CD14-positive monocyte (primary cell): ENCODE results near the gene CCM2. TPM values are rescaled to one million over a fixed set of nuclear protein-coding genes. Genes with fewer than 3 reads are reported as not detected.
A peak's percentile ranks its signal among the peaks of the same experiment; 100 is the strongest.

Experiments used
- DNase-seq, 3 donors: peaks; one replicate each; pipeline ENCODE4 v3.0.0-alpha.2; 2011 to 2022
- H2AFZ ChIP-seq: 2 replicates; pipeline ENCODE4 v1.6.0; 2012; ENCODE audit warnings: mild to moderate bottlenecking, low read depth, low read length, inconsistent platforms; ENCODE audit not compliant: insufficient read depth, poor library complexity, severe bottlenecking
- H3K27ac ChIP-seq, 2 donors: 1 replicate in 1 of 2; 2 replicates in 1 of 2; pipeline ENCODE4 v1.5.1; 2012 to 2013; ENCODE audit warnings: low read length in 2 of 2, control low read depth in 1 of 2, inconsistent platforms in 1 of 2, low read depth in 1 of 2, mild to moderate bottlenecking in 1 of 2
- H3K27me3 ChIP-seq, 2 donors: one replicate each; pipeline versions ENCODE4 v1.6.0 to v1.6.1; 2011 to 2013; ENCODE audit warnings: low read length in 2 of 2; ENCODE audit not compliant: control insufficient read depth in 2 of 2, insufficient read depth in 2 of 2
- H3K36me3 ChIP-seq, 2 donors: replicated peaks in 1 of 2; 1 replicate in 1 of 2; 2 replicates in 1 of 2; pipeline versions ENCODE4 v1.5.1 to v1.6.1; 2012 to 2013; ENCODE audit warnings: low read length in 2 of 2, control low read depth in 1 of 2, inconsistent platforms in 1 of 2, mild to moderate bottlenecking in 1 of 2; ENCODE audit not compliant: insufficient read depth in 2 of 2, control insufficient read depth in 1 of 2
- H3K4me1 ChIP-seq, 2 donors: 1 replicate in 1 of 2; 2 replicates in 1 of 2; pipeline versions ENCODE4 v1.5.1 to v1.6.1; 2012 to 2013; ENCODE audit warnings: low read length in 2 of 2, control low read depth in 1 of 2, inconsistent platforms in 1 of 2, mild to moderate bottlenecking in 1 of 2, moderate library complexity in 1 of 2; ENCODE audit not compliant: insufficient read depth in 2 of 2, control insufficient read depth in 1 of 2
- H3K4me2 ChIP-seq: replicated peaks from 2 replicates; pipeline ENCODE3; 2012; ENCODE audit warnings: low read length, moderate library complexity, mild to moderate bottlenecking; ENCODE audit not compliant: poor library complexity, severe bottlenecking; ENCODE audit errors: extremely low read depth
- H3K4me3 ChIP-seq, 3 experiments: fragments of 200-600 bp in 1 of 3; sonication (generic) in 1 of 3; replicated peaks in 1 of 3; 1 replicate in 2 of 3; 2 replicates in 1 of 3; pipeline ENCODE4 v1.5.1; 2011 to 2013; ENCODE audit warnings: low read length in 3 of 3, mild to moderate bottlenecking in 3 of 3, control low read depth in 2 of 3, low read depth in 2 of 3, inconsistent platforms in 1 of 3, moderate library complexity in 1 of 3
- H3K79me2 ChIP-seq: 2 replicates; pipeline ENCODE4 v1.6.0; 2012; ENCODE audit warnings: mild to moderate bottlenecking, control low read depth, inconsistent platforms, low read length, moderate library complexity; ENCODE audit not compliant: insufficient read depth
- H3K9ac ChIP-seq: 2 replicates; pipeline ENCODE4 v1.6.0; 2017; ENCODE audit warnings: low read length, mild to moderate bottlenecking; ENCODE audit not compliant: insufficient read depth, poor library complexity, severe bottlenecking
- H3K9me3 ChIP-seq, 2 donors: replicated peaks in 1 of 2; 1 replicate in 1 of 2; 2 replicates in 1 of 2; pipeline versions ENCODE4 v1.5.1 to v1.6.1; 2012 to 2013; ENCODE audit warnings: low read length in 2 of 2, control low read depth in 1 of 2; ENCODE audit not compliant: control insufficient read depth in 1 of 2, insufficient read depth in 1 of 2
- H4K20me1 ChIP-seq: 2 replicates; pipeline ENCODE4 v1.6.0; 2012; ENCODE audit warnings: mild to moderate bottlenecking, low read length, control low read depth, moderate library complexity; ENCODE audit not compliant: insufficient read depth
- H3K27ac Mint-ChIP-seq, 7 donors: one replicate each; pipeline ENCODE4 v1.8.0; 2020; ENCODE audit warnings: mild to moderate bottlenecking in 7 of 7, mixed read lengths in 7 of 7, moderate library complexity in 6 of 7, inconsistent platforms in 2 of 7
- H3K27me3 Mint-ChIP-seq, 3 donors: one replicate each; pipeline ENCODE4 v1.8.0; 2021 to 2022; ENCODE audit warnings: low read depth in 3 of 3, mild to moderate bottlenecking in 3 of 3, mixed read lengths in 3 of 3, moderate library complexity in 3 of 3, inconsistent platforms in 1 of 3
- H3K36me3 Mint-ChIP-seq, 2 donors: one replicate each; pipeline ENCODE4 v1.8.0; 2020; ENCODE audit warnings: mixed read lengths in 2 of 2, inconsistent platforms in 1 of 2, mild to moderate bottlenecking in 1 of 2
- H3K4me1 Mint-ChIP-seq: one replicate; pipeline ENCODE4 v1.8.0; 2020; ENCODE audit warnings: mild to moderate bottlenecking, mixed read lengths
- H3K4me3 Mint-ChIP-seq, 2 donors: one replicate each; pipeline ENCODE4 v1.8.0; 2020; ENCODE audit warnings: mild to moderate bottlenecking in 2 of 2, mixed read lengths in 2 of 2, moderate library complexity in 1 of 2
- H3K9me3 Mint-ChIP-seq, 7 donors: one replicate each; pipeline ENCODE4 v1.8.0; 2020 to 2022; ENCODE audit warnings: mixed read lengths in 7 of 7, mild to moderate bottlenecking in 6 of 7, moderate library complexity in 6 of 7, inconsistent platforms in 2 of 7
- CTCF ChIP-seq: fragments of 200-600 bp; IDR thresholded peaks from one replicate; pipeline ENCODE4 v1.8.0; 2022; ENCODE audit warnings: antibody characterized with exemption, mild to moderate bottlenecking
- WGBS: methylation state at CpG from one replicate; pipeline ENCODE4 v1.1.5; 2013; ENCODE audit warnings: missing lambda C conversion rate; ENCODE audit not compliant: insufficient coverage; 5-methylcytosine and 5-hydroxymethylcytosine counted together
- intact Hi-C, 2 donors: fragments of 100-400 bp; cut with micrococcal nuclease; formaldehyde crosslinking; loops; one replicate each; pipeline versions ENCODE4 v1.15.0 to v1.15.1; 2023
- polyA plus RNA-seq, 3 donors: library from polyadenylated mRNA; depleted of rRNA in 1 of 3; unstranded in 2 of 3; stranded (reverse) in 1 of 3; fragments of 300-500 nt in 2 of 3; fragments of >200 nt in 1 of 3; fragmentation: Illumina TruSeq in 2 of 3; gene quantifications; 1 replicate in 2 of 3; 2 replicates in 1 of 3; pipeline ENCODE4 v1.2.3, GENCODE V29; 2012 to 2021

CCM2 gene
- polyA plus RNA-seq, 3 donors = 38.5 to 102 (median 51.4) TPM

DNA sequence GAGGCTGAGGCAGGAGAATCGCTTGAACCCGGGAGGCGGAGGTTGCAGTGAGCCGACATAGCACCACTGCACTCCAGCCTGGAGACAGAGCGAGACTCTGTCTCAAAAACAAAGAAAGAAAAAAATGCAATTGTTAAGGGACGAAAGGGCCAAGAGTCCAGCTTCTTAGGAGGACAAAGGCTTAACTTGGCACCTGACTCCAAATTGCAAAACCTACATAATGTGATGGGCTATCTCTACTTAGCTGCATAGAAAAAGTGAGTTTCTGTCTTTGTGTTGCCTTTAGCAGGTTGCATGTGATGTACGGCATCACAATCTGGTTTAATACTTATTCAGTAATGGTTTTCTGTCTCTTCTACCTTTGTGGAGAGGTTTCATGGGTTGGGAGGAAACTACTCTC lies 12.5 kb upstream of the CCM2 start:
- Mint-ChIP-seq H3K36me3 (peaks cover 37 to 38% of the 10 kb centered on the region in 2 donors), H3K4me3 (peak overlapping the region; percentile 98 to 100), H3K4me1 (peaks cover 43% of the 10 kb centered on the region), H3K27ac (peak overlapping the region; percentile 97 to 100 (median 99)), H3K9me3 (no peaks in the 10 kb centered on the region), H3K27me3 (peaks cover 0 to 2% (median 0%) of the 10 kb centered on the region in 3 donors)
- Histone ChIP-seq H4K20me1 (peaks cover 25% of the 10 kb centered on the region), H3K36me3 (peaks cover 22 to 31% of the 10 kb centered on the region in 2 donors), H3K4me1 (peaks cover 30 to 37% of the 10 kb centered on the region in 2 donors), H3K79me2 (peaks cover 34% of the 10 kb centered on the region), H2AFZ (no peak overlapping the region), H3K9me3 (no peaks in the 10 kb centered on the region), H3K4me2 (peak overlapping the region; percentile 80), H3K4me3 (peak overlapping the region in 1 of 3 experiments; percentile 88), H3K27ac (peak overlapping the region; percentile 78 to 92), H3K9ac (peak overlapping the region; percentile 82), H3K27me3 (no peaks in the 10 kb centered on the region)
- no peak for TF ChIP-seq CTCF
- 96% methylated on average over 4 of the region's 7 CpGs for WGBS
- no peak for DNase-seq
- intact Hi-C loops = loop anchor here in 1 of 2 donors (10.0 kb wide), 1 partner anchor 103 kb away; the partner anchor contains the start of gene PURB

- Histone ChIP-seq H3K79me2 (peaks cover 29% of the 10 kb centered on the region), H3K4me3 (no peak overlapping the region), H4K20me1 (peaks cover 25% of the 10 kb centered on the region), H3K4me1 (peaks cover 30 to 37% of the 10 kb centered on the region in 2 donors), H3K27me3 (no peaks in the 10 kb centered on the region), H3K4me2 (no peak overlapping the region), H2AFZ (no peak overlapping the region), H3K27ac (no peak overlapping the region), H3K36me3 (peaks cover 17 to 25% of the 10 kb centered on the region in 2 donors), H3K9me3 (no peaks in the 10 kb centered on the region), H3K9ac (no peak overlapping the region)
- no peak for TF ChIP-seq CTCF
- Mint-ChIP-seq H3K4me1 (peaks cover 43% of the 10 kb centered on the region), H3K9me3 (no peaks in the 10 kb centered on the region), H3K27ac (peak overlapping the region in 2 of 7 donors; percentile 13 to 99), H3K27me3 (peaks cover 0 to 2% (median 0%) of the 10 kb centered on the region in 3 donors), H3K36me3 (peaks cover 36 to 37% of the 10 kb centered on the region in 2 donors), H3K4me3 (no peak overlapping the region)
- no peak for DNase-seq
- WGBS = 57% methylated on average over 1 of the region's 10 CpGs
- intact Hi-C loops = loop anchor here in 1 of 2 donors (10.0 kb wide), 1 partner anchor 103 kb away; the partner anchor contains the start of gene PURB
These were observed 12.0 kb upstream of the CCM2 start for GRCh38 chr7:44987996-44988395.
